Liver (tissue), 3 donors: ENCODE data around the gene MAP1LC3B.

Experiments used
- CTCF ChIP-seq: fragments of 150-350 bp; IDR thresholded peaks from 2 replicates; pipeline ENCODE4 v1.5.1; 2017; ENCODE audit warnings: improper control_type of control experiment, low read depth, low read length; ENCODE audit not compliant: missing input control
- EGR1 ChIP-seq, 2 donors: IDR thresholded peaks; 2 replicates each; pipeline ENCODE4 v1.6.1; 2016 to 2018; ENCODE audit warnings: antibody characterized with exemption in 2 of 2, low read depth in 2 of 2
- FOXA2 ChIP-seq: IDR thresholded peaks from 2 replicates; pipeline ENCODE4 v1.6.1; 2016; ENCODE audit warnings: antibody characterized with exemption
- GABPA ChIP-seq, 2 donors: IDR thresholded peaks in 1 of 2; conservative IDR thresholded peaks in 1 of 2; 2 replicates each; pipeline ENCODE4 v1.6.1; 2016; ENCODE audit warnings: antibody characterized with exemption in 2 of 2, mild to moderate bottlenecking in 1 of 2, moderate library complexity in 1 of 2
- JUND ChIP-seq, 2 donors: IDR thresholded peaks; 2 replicates each; pipeline ENCODE4 v1.6.1; 2016; ENCODE audit warnings: antibody characterized with exemption in 2 of 2
- RAD21 ChIP-seq, 2 donors: IDR thresholded peaks; 2 replicates each; pipeline ENCODE4 v1.6.1; 2016; ENCODE audit warnings: antibody characterized with exemption in 2 of 2, mild to moderate bottlenecking in 2 of 2
- RXRA ChIP-seq, 2 donors: IDR thresholded peaks; 2 replicates each; pipeline ENCODE4 v1.6.1; 2017 to 2018; ENCODE audit warnings: antibody characterized with exemption in 2 of 2, mild to moderate bottlenecking in 1 of 2
- SP1 ChIP-seq: IDR thresholded peaks from 2 replicates; pipeline ENCODE4 v1.6.1; 2018; ENCODE audit warnings: antibody characterized with exemption, mild to moderate bottlenecking
- TAF1 ChIP-seq: conservative IDR thresholded peaks from 2 replicates; pipeline ENCODE4 v1.6.1; 2016; ENCODE audit warnings: antibody characterized with exemption, mild to moderate bottlenecking
- YY1 ChIP-seq: IDR thresholded peaks from 2 replicates; pipeline ENCODE4 v1.6.1; 2016; ENCODE audit warnings: antibody characterized with exemption, mild to moderate bottlenecking
- TF ChIP-seq, protein P1 (sequence below): IDR thresholded peaks from 2 replicates; pipeline ENCODE4 v1.6.1; 2016; ENCODE audit warnings: antibody characterized with exemption
- TF ChIP-seq, protein P2 (sequence below): IDR thresholded peaks from 2 replicates; pipeline ENCODE4 v1.6.1; 2016; ENCODE audit warnings: antibody characterized with exemption, mild to moderate bottlenecking
- TF ChIP-seq, protein P3 (sequence below): IDR thresholded peaks from 2 replicates; pipeline ENCODE4 v1.6.1; 2016; ENCODE audit warnings: antibody characterized with exemption
- TF ChIP-seq, protein P4 (sequence below): IDR thresholded peaks from 2 replicates; pipeline ENCODE4 v1.6.1; 2016; ENCODE audit warnings: antibody characterized with exemption
- donor health status: healthy.
- donor health status: healthy.

GRCh38 chr16:87443016-87443415 is 50.9 kb downstream of the MAP1LC3B start:
- TF ChIP-seq RAD21 (IDR thresholded peaks at IDR 0.05) (no peak), CTCF (no peak), SP1 (no peak), GABPA (IDR thresholded peaks at IDR 0.05 in 1 of 2, conservative IDR thresholded peaks at IDR 0.05 in 1 of 2) (no peak), YY1 (no peak), EGR1 (IDR thresholded peaks at IDR 0.05; ENCODE audit: low read depth in 2 of 2) (no peak), FOXA2 (no peak), RXRA (IDR thresholded peaks at IDR 0.05) (no peak), TAF1 (no peak), JUND (IDR thresholded peaks at IDR 0.05) (no peak)
- TF ChIP-seq, protein P1, sequence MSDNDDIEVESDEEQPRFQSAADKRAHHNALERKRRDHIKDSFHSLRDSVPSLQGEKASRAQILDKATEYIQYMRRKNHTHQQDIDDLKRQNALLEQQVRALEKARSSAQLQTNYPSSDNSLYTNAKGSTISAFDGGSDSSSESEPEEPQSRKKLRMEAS, result no peak
- TF ChIP-seq, protein P2, sequence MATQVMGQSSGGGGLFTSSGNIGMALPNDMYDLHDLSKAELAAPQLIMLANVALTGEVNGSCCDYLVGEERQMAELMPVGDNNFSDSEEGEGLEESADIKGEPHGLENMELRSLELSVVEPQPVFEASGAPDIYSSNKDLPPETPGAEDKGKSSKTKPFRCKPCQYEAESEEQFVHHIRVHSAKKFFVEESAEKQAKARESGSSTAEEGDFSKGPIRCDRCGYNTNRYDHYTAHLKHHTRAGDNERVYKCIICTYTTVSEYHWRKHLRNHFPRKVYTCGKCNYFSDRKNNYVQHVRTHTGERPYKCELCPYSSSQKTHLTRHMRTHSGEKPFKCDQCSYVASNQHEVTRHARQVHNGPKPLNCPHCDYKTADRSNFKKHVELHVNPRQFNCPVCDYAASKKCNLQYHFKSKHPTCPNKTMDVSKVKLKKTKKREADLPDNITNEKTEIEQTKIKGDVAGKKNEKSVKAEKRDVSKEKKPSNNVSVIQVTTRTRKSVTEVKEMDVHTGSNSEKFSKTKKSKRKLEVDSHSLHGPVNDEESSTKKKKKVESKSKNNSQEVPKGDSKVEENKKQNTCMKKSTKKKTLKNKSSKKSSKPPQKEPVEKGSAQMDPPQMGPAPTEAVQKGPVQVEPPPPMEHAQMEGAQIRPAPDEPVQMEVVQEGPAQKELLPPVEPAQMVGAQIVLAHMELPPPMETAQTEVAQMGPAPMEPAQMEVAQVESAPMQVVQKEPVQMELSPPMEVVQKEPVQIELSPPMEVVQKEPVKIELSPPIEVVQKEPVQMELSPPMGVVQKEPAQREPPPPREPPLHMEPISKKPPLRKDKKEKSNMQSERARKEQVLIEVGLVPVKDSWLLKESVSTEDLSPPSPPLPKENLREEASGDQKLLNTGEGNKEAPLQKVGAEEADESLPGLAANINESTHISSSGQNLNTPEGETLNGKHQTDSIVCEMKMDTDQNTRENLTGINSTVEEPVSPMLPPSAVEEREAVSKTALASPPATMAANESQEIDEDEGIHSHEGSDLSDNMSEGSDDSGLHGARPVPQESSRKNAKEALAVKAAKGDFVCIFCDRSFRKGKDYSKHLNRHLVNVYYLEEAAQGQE, result no peak
- TF ChIP-seq, protein P3, sequence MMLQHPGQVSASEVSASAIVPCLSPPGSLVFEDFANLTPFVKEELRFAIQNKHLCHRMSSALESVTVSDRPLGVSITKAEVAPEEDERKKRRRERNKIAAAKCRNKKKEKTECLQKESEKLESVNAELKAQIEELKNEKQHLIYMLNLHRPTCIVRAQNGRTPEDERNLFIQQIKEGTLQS, result no peak
- TF ChIP-seq, protein P4, sequence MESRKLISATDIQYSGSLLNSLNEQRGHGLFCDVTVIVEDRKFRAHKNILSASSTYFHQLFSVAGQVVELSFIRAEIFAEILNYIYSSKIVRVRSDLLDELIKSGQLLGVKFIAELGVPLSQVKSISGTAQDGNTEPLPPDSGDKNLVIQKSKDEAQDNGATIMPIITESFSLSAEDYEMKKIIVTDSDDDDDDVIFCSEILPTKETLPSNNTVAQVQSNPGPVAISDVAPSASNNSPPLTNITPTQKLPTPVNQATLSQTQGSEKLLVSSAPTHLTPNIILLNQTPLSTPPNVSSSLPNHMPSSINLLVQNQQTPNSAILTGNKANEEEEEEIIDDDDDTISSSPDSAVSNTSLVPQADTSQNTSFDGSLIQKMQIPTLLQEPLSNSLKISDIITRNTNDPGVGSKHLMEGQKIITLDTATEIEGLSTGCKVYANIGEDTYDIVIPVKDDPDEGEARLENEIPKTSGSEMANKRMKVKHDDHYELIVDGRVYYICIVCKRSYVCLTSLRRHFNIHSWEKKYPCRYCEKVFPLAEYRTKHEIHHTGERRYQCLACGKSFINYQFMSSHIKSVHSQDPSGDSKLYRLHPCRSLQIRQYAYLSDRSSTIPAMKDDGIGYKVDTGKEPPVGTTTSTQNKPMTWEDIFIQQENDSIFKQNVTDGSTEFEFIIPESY, result no peak
